GM12872 (cell line): ENCODE data around the gene RNU6-9.

Experiments
- TF ChIP-seq, protein P1 (sequence below): IDR thresholded peaks from 3 replicates; pipeline ENCODE4 v1.5.1; 2011; ENCODE audit warnings: low read depth, mild to moderate bottlenecking, low read length, moderate library complexity; ENCODE audit not compliant: insufficient read depth

The RNU6-9 gene

DNA sequence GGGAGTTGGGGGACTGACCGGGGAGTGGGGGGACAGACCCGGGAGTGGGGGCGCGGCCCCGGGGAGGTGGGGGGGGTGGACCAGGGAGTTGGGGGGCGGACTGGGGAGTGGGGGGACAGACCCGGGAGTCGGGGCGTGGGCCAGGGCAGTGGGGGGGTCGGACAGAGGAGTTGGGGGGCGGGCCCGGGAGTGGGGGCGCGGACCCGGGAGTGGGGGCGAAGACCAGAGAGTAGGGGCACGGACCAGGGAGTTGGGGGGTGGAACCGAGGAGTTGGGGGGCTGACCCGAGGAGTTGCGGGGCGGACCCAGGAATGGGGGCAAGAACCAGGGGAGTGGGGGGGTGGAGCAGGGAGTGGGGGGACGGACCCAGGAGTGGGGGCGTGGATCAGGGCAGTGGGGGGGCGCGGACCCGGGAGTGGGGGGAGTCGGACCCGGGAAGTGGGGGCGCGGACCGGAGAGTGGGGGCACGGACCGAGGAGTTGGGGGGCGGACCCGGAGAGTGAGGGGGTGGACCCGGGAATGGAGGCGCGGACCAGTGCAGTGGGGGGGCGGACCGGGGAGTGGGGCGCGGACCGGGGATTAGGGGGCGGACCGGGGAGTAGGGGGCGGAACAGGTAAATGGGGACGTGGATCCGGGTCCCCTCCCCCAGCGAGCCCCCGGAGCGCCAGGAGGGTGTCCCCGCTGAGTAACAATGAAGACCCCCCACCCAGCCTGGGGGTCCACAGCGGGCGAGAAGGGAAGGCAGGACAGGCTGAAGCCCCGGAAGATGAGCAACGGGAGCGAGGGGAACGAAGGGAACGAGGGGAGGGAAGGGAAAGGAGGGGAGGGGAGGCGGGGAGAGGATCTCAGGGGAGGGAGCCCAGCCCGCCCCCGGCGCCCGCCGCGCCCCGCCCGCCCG is 19.1 kb downstream of the RNU6-9 start:
- TF ChIP-seq, protein P1, sequence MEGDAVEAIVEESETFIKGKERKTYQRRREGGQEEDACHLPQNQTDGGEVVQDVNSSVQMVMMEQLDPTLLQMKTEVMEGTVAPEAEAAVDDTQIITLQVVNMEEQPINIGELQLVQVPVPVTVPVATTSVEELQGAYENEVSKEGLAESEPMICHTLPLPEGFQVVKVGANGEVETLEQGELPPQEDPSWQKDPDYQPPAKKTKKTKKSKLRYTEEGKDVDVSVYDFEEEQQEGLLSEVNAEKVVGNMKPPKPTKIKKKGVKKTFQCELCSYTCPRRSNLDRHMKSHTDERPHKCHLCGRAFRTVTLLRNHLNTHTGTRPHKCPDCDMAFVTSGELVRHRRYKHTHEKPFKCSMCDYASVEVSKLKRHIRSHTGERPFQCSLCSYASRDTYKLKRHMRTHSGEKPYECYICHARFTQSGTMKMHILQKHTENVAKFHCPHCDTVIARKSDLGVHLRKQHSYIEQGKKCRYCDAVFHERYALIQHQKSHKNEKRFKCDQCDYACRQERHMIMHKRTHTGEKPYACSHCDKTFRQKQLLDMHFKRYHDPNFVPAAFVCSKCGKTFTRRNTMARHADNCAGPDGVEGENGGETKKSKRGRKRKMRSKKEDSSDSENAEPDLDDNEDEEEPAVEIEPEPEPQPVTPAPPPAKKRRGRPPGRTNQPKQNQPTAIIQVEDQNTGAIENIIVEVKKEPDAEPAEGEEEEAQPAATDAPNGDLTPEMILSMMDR = no peak

DNA sequence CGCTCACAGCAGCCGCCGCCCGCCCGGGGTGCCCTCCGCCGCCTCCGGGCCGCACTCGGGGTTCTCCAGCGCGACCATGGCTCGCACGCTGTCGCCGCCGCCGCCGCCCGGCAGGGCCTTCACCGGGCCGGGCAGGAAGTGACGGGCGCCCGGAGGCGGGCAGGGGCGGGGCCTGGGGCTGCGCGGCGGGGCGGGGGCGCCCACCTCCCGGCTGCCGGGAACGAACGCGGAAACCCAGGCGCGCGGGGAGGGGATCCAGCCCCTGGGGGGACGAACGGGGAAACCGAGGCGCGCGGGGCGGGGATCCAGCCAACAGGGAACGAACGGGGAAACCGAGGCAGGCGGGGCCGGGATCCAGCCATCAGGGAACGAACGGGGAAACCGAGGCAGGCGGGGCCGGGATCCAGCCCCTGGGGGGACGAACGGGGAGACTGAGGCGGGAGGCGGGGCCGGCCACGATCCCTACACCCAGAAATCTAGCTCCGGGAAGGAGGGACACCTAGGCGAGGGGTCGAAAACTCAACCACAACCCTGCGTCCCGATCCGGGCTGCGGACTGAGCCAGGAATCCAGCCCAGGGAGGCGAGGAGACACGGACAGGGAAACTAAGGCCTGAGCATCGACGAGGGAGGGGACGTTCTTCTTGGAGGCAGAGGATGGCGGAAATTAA is 19.9 kb downstream of the RNU6-9 start, which contains the start of gene R3HDM4:
R3HDM4 (minus strand) TSS at position 140 of the 669 bp plus-strand sequence; CDS start at position 78, 62 bp downstream.
- TF ChIP-seq, protein P1 = no peak

DNA sequence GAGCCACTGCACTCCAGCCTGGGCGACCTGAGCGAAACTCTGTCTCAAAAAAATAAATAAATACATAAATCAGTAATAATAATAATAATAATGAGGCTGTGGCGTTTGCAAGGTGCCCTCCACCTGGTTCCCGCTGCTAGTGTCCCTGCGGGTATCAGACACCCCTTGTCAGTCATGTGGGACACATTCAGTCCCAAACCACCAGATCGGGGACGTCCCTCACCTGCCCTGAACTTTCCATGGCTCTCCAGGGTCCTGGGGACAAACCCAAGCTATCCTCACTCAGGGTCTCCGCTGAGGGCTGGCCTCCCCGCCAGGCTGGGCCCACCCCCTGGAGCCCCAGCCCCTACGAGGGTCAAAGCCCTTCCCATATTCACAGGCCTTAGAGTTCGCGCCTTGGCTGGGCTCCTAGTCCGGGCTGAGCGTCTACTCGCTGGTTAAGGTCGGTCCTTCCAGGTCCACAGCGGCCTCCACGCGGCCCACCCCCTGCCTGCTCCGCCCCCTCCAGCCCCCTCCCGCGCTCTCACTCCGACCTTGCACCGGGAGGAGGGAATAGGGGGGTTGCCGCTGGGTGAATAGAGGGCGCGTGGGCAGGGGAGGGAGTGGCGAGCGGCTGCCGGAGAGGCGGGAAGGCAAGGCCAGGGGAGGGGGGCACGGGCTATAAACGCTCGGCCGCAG is 23.5 kb downstream of the RNU6-9 start:
- TF ChIP-seq, protein P1 = no peak

DNA sequence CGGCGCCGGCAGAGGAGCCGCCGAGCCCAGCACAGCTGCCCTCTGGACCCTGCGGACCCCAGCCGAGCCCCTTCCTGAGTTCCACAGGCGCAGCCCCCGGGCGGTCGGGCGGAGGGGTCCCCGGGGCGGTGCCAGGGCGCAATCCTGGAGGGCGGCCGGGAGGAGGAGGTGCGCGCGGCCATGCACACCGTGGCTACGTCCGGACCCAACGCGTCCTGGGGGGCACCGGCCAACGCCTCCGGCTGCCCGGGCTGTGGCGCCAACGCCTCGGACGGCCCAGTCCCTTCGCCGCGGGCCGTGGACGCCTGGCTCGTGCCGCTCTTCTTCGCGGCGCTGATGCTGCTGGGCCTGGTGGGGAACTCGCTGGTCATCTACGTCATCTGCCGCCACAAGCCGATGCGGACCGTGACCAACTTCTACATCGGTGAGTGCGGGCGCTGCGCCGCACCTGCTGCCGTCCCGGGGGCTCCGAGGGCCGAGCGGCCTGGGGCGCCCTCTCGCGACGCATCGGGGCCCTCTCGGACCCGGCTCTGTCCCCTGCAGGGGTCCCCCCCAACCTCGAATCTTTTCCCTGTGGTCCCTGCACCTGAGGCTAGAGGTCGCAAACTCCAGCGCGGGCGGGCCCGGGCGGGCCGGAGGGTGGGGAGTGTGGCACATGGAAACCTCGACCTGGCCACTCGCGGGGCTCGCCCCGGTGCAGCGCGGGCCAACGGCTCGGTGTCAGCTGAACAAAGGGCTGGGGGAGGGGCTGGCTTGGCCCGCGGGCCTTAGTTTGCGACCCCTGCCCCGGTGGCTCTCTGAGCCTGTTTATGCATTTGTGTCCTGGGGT is 24.3 kb downstream of the RNU6-9 start, which contains the start of gene KISS1R:
KISS1R (plus strand) TSS at position 11 of the 829 bp plus-strand sequence; CDS start at position 181, 170 bp downstream.
- TF ChIP-seq, protein P1 = peak; percentile 70

DNA sequence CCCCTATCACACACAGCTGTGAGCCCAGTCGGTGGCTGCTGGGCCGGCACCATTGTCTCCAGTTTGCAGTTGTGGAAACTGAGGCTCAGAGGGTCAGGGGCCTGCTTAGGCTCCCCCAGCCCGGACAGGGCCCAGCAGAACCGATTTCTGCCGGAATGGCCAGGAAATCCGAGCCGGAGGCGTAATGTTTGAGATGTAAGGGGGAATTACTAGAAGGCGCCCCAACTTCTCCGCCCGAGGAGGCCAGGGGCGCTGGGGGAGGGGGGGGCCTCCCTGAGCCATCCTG is 24.8 kb downstream of the RNU6-9 start:
- TF ChIP-seq, protein P1 = no peak

DNA sequence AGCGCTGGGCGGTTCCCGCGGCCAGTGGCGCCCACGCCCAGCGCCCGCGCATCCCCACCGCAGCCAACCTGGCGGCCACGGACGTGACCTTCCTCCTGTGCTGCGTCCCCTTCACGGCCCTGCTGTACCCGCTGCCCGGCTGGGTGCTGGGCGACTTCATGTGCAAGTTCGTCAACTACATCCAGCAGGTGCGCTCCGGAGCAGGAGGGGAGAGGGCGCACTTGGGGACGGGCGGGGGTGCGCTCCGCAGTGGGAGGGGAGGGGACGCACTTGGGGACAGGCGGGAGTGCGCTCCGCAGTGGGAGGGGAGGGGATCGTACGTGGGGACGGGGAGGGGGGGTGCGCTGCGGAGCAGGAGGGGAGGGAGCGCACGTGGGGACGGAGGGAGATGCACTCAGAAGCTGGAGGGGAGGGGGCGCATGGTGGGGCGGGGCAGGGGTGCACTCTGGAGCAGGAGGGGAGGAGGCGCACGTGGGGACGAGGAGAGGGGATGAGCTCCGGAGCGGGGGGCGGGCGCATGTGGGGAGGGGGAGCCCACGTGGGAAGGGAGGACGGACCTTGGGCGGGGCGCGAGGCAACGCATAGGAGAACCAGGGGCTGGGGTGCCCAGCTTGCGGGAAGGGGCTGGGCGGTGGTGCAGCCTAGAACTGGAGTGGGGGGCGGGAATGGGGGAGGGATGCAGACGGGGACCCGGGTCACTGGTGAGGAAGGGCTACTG is 25.4 kb downstream of the RNU6-9 start:
- TF ChIP-seq, protein P1 = no peak
